HG02973 (cell line): ENCODE results near the gene LURAP1L.

Experiments
- ATAC-seq: cut with Tn5 transposase; IDR thresholded peaks from one replicate; pipeline ENCODE4 v1.9.1; 2021; ENCODE audit warnings: moderate library complexity; ENCODE audit not compliant: unreplicated experiment

LURAP1L gene, protein sequence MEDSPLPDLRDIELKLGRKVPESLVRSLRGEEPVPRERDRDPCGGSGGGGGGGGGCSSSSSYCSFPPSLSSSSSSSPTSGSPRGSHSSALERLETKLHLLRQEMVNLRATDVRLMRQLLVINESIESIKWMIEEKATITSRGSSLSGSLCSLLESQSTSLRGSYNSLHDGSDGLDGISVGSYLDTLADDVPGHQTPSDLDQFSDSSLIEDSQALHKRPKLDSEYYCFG

DNA sequence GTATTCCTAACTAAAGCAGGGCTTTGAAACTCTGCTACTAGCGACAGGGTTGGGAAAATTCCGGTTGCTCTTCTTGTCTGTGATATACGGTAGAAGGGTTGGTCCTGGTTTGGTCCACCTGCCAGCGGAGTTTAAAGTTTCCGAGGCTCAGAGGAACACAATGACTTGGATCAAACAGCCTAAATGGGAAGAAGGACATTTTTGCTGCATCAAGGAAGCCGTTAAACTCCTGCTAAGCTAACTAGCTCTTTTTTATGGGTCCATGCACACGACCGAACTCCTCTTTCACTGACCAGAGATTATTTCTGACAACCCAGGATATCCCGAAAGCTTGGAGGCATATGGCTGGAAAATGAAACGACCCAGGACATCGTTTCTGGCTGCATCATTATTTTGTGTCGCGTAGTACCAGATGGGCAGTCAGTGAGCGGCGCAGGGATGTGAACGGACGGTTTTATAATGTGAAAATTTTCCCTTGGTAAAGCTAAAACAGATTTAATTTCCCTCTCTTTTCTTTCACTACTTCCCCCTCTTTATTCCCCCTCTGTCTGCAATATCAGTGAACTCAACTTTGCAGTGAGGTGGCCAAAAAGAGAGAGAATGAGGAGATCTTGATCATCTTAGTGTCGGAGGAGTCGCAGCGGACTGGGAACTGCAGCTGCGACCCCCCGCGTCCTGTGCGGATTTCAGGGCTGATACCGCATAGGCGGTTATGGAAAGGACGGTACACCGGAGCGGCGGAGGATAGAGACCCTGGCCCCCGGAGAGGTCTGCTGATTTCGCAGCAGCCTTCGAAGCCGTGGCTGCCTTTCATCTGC, at the start of gene LURAP1L:
LURAP1L (plus strand) TSS at position 160 of the 818 bp plus-strand sequence. CDS start 696 bp downstream, outside the sequence.
- no peak for ATAC-seq

DNA sequence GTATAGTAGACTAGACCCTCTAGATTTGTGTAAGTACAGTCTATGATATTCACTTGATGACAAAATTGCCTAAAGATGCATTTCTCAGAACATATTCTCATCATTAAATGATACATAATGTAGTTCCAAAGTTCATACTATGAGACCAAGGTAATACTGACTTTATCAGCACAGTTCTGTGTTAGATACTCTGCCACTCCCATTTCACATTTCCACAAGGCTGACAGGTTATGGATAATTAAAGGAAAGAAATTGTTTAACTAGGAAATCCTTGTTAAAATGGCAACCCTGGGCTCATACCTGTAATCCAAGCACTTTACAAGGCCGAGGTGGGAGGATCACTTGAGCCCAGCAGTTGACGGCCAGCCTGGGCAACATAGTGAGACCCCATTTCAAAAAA, 48.0 kb upstream of the LURAP1L start:
- ATAC-seq, result no peak

DNA sequence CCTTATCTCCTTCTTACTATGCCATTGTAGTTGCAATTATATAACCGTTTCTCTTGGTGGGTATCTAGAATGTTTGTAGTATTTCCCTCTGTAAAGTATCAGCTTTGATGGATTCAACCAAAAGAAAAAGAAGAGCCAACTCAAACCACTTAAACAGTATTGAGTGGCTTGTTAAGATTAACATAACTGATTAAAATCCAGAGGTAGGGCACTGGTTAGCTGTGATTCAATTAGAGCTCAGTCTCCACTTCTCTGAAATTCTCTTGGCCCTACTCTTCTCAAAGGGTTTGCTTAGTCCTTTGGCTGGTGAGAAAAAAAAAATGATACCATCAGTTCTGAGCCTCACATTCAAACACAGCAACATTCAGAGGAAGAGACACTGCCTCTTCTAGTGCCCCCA, 44.6 kb upstream of the LURAP1L start:
- ATAC-seq, result no peak

DNA sequence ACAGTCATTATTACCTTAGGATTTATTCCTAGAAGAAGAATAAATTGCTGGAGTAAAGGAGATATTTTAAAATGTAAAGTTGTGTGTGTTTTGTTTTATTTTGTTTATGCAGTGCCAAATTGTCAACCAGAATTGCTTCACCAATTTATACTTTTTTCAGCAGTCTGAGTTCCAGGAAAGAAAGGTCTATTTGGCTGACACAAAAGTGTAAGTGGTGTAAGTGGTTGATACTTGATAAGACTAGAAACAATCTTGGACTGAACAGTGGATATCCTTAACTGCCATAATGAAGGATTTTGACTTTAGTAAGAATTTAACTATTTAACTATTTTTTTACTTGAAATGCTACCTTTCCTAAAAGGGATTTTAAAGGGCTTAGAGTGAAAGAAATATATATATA, 43.9 kb upstream of the LURAP1L start:
- ATAC-seq, result no peak

DNA sequence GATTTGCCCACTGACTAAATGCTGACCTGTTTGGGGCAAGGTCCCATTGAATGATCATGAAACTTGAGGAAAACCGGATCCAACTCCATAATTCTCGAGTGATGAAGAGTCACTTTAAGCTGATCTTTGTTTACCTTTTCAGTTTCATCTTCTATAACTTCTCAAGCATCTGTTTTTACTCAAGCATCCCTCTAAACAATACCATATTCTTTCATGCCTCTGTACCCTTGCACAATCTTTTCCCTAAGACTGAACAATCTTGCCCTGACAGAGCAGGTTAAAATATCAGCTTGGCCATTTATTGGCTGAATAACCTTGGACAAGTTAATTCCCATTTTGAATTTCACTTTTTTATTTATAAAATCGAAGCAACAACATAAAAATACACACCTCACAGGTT, 41.8 kb upstream of the LURAP1L start:
- no peak for ATAC-seq

DNA sequence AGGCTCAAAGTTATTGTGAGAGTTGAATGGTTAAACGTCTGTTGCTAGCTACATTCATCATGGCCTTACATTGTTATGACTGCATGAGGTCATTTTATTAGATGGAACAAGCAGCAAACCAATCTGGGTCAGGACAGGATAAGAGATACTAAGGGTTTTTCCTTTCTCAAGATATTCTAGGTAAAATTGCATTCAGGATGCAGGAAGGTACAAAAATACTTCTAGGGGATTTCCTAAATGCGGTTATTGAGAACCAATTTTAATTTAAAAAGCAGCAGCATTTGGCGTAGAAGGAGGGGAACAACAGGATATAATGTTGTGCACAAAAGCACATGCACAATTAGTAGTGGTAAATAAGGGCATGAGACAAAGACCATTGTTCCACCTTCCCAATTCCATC, 39.2 kb upstream of the LURAP1L start:
- no peak for ATAC-seq

DNA sequence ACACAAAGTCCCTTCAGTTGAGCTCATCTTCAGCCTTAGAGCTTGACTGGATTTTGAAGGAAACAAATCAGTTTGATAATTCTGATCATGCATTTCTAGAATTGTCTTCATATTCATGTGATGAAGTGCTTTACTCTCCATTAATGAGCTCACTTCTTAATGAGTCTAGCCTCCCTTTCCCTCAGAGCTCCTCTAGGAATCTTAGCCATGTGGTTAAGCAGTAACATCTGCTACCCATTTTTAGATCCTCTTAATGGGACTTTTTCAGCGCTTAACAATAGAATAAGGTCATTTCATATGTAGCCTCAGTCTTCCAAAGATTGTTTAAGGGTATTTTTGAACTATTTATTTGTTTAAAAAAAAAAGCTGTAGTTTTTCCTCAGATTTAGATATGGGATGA, 36.9 kb upstream of the LURAP1L start:
- ATAC-seq, result no peak

DNA sequence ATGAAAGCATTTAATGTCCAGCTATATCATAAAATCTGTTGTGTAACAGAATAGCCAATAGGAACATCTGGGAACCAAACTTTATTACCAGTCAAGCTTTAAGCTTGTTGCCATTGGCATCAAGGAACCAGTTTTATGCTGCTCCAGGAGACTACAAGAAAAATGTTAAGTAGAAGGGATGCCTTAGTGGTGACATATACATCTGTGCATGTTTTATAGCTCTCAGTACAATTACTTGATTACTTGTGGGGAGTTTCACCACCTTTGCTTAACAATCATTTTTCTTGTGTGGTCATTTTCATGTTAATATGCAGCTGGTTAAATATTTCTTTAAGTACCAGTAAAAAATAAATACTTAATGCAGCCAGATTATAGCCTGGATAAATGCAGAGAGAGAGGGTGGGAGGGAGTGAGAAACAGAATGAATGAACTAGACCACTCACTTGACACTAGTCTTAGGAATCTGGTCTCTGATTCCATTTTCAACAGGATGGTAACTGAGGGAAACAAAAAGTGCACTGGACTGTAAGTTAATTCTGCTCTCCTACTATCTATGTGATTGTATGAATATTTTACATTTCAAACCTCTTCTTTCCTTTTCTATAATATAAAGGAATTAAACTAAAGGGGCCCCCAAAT, 35.7 kb upstream of the LURAP1L start:
- ATAC-seq, result no peak

DNA sequence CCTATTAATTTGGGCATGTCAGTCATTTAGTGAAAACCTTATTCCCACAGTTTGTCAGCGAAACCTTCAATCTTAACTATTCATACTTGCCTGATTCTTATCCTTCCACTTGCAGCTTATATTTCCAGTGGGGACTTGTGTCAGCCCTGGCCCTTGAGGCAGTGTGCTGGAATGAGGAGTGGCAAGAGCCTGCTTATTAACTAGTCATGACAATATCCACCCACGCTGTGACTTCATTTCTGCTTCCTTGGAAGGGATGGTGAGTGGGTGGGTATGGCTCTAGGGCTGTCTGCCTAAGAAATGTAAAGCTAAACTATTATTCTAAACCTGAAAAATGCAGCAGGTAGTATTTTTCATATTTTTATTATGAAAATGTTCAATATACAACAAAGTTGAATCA, 34.0 kb upstream of the LURAP1L start:
- no peak for ATAC-seq

DNA sequence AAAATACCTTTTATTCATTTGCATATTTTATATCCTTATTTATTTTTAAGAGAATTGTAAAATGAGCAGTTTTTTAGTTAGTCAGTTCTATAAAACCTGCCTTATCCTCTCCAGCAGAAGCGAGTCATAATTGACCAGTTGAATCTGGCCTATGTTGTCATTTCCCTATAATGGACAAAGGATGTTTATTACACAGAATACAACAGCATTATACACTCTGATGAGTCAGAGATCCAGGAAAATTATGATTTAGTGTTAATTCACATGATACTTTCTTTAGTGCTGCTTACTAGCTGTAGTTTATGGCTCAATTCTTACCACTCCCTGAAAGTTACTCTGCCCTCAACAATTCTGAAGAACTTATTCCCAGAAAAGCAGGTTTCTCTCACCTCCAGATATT, 26.8 kb upstream of the LURAP1L start:
- ATAC-seq, result no peak

DNA sequence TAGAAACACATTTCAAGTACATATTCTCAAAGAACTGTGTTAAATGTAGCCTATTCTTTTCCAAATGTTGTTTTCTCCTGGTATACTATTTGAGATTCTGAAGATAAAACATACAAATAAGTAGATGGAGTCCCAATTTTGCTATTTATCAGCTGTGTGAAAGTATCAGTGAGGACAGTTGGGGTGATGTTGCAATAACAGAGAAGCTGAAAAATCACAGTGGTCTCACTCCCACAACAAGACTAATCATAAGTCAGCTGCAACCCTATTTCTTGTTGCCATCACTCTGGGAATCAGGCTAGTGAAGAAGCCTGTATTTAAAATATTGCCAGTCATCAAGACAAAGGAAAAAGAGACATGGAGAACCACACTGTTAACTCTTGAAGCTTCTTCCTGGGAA, 25.9 kb upstream of the LURAP1L start:
- no peak for ATAC-seq

DNA sequence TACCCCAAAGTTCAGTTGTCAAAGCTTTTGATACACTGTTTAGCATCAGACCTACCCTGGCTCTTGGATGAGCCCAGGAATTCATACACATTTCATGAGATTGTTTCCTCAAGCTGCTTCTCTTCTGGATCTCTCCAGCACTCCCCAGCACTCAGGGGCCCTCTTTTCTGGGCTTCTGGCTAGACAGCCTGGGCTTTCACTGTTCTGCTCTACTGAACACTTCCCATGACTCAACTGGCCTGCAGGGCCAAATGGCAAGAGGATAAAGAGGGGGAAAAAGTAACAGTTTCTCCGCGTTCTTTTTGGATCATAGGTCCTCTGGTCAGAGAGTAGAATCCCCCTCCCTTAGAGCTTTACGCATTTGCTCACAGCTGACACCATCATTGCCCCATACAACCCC, 20.9 kb upstream of the LURAP1L start:
- no peak for ATAC-seq

DNA sequence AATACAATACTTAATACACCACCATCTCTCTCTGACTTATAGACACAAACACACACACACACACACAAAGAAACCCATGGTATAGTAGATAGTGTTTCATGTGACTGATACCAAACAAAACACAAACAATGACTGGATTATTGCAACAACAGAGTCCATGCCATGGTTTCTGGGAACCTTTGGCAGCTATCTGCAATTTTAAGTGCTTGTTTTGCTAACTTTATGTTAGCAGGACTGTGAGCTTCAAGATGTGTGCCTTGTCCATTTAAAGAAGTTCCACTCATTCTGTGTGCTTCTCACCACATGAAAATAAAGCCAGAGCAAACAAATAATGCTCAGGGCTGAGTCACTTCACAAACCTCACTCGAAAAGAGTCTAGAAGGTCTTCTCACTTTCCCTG, 15.1 kb upstream of the LURAP1L start:
- no peak for ATAC-seq

DNA sequence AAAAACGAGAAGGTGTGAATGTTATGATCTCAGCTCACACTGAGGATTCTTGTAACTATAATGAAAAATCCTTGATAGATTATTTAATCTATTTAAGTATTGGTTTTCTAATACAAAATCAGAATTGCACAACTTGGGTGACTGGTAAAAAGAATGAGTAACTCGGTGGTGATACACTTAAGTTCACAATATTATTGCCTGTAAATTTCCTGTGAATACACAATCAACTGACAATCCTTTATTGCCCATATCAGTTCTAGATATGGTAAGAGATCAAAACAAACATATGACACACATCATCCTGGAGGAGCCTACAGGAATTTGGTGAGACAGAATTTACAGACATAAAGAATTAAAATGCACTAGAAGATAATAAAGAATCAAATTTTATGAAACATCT, 14.1 kb upstream of the LURAP1L start:
- no peak for ATAC-seq

DNA sequence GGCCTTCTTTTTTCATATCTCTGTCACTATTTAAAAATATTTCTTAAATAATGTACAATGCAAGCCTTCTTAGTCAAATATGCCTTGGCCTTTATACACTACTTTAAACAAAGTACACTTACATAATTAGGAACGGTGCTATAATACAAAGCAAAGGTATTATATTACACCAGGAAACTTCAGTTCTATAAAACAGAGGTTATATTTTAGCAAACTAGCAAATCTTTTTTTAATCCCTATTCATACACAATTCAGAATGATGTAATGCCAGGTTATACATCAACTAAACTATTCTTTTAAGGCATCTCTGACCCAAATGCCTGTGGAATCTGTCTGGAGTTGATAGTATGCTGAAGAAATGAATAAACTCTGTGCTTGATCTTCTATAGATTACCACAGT, 10.7 kb upstream of the LURAP1L start:
- ATAC-seq, result no peak

DNA sequence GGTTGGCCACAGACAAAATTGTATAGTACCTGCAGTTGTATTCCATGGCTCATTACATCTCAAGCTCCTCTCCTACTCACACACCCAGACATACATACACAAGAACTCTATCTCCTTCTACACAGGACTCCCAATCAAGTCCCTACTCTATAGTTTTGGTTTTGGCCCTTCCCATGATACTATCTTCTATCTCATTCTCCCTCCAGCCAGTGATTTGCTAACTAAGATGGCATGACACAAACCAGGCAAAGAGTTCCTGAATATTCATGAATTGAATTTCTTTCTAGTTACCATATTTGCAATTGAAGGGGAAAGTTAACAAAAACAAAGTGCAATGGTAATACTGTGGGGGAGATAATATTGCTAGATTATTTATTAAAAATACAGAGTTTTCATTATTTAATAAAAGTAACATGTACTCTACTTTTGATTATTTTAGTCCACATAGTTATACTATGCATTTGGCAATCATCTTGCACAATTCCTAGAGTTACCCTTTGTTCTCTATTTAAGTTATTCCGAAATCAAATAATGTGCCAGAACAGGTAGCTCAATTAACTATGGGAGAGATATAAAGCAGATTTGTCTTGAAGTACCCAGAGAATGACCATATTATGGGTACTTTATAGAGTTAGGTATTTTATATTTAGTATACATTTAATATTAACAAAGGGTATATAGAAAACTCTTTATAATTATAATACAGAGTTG, 9.6 kb upstream of the LURAP1L start:
- ATAC-seq, result no peak

DNA sequence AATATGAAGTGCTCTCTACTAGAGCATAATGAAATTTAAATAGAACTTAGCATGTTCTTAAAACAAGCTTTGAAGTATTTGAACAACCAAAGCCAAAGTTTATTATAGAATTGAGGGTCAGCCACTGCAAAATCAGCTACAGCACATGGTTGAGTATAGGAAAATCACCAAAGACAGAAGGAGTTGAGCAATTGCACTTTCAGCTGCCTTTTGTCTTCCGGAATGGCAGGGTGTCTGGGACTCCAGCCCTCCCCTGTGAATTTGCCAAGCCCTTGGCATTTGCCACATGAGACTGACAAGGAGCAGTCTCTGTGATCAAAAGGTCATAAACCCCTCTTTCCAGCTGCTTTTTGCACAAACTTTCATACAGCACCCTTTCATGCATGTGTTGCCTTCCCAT, 8.5 kb upstream of the LURAP1L start:
- ATAC-seq, result no peak

DNA sequence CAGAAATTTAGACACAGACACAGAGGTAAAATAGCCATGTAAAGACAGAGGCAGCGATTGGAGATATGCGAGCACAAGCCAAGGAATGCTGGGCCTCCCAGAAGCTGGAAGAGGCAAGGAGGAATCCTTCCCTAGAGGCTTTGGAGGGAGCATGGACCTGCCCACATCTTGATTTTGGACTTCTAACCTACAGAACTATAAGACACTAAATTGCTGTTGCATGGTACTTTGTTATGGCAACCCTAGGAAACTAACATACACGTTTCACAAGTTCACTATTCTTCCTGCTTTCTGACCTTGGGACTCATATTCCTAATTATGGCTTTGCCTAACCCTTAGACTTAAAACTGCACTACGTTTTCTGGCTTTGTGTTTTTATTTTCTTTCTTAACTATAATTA, 4.6 kb upstream of the LURAP1L start:
- no peak for ATAC-seq

DNA sequence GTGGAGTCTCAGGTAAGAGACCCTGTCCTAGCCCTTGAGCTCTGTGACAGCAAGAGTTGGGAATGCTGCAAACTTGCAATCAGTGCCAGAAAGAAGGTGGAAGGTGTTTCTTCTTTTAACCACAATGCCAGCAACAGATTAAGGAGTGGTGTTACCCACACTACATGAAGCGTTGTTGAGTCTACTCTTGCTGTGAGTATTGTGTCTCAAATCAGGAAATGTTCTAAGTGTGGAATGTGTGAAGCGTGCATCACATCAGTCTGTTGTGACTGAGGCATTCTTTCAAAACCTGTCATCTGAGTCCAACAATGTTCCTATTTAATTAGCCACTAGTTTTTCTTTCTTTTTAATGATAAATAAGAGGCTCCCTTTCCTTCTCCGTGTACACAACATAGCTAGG, 2.9 kb upstream of the LURAP1L start:
- ATAC-seq, result no peak

DNA sequence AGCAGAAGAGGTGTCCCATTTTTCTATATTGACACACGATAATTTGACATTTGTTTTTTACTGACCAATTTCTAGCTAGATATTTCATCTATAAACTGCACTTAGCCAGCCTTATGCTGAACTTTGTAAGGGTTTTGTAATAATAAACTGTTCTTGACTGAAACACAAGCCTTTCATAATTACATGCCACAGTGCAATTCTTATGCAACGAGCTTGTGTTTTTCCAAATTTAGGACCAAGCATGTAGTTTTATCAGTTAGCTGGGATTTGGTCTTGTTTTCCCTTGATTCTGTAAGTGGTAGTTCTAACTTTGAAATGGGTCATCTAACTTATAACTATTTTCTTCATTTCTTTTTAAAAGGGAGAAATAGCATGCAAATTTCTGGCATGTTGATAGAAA, 1.3 kb upstream of the LURAP1L start:
- no peak for ATAC-seq

DNA sequence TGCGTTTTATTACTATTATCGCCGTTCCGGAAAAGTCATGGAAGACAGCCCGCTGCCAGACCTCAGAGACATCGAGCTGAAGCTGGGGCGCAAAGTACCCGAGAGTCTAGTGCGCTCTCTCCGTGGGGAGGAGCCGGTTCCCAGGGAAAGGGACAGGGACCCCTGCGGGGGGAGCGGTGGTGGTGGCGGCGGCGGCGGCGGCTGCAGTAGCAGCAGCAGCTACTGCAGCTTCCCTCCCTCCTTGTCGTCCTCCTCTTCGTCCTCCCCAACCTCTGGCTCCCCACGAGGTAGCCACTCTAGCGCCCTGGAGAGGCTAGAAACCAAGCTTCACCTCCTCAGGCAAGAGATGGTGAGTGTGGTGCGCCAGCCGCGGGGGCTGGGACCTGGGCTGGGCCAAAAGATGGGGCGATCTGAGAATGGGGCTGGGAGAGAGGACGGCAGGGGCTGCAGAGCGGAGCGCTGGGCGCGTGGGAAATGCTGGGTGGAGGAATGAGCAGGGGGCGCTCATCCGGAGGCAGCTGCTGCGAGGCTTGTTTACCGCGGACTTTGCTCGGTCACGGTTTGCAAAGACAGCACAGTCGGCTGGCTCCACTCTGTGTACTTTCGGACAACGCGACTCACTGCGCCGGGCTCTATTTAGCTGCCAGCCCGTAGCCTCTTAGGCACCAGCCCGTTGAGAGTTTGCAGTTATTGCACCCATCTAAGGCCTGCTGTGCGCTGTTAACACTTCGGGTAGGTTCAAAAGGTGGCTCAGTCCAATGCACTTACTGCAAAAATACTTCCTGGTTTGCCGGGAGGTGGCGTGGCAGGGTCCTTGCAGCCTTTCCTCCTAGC, 1.1 kb downstream of the LURAP1L start:
- no peak for ATAC-seq
